Right atrium auricular region (tissue), 2 donors: ENCODE measurements around the gene ZKSCAN1. TPM values are rescaled to one million over a fixed set of nuclear protein-coding genes. Genes with fewer than 3 reads are reported as not detected.

ENCODE experiments used
- DNase-seq: peaks from one replicate; pipeline ENCODE4 v3.0.0-alpha.2; 2019; ENCODE audit warnings: low spot score
- H3K27ac ChIP-seq, 2 donors: fragments of 200-600 bp; sonication (generic); 1 replicate in 1 of 2; 2 replicates in 1 of 2; pipeline ENCODE4 v1.5.1; 2016 to 2019
- H3K27me3 ChIP-seq, 2 donors: fragments of 200-600 bp; sonication (generic); one replicate each; pipeline versions ENCODE4 v1.5.1 to v1.6.0; 2017 to 2019
- H3K36me3 ChIP-seq: fragments of 200-600 bp; sonication (generic); one replicate; pipeline ENCODE4 v1.5.1; 2016
- H3K4me1 ChIP-seq, 2 donors: fragments of 200-600 bp; sonication (generic); one replicate each; pipeline versions ENCODE4 v1.5.1 to v1.6.0; 2017 to 2019
- H3K4me3 ChIP-seq, 2 donors: fragments of 200-600 bp; sonication (generic); 1 replicate in 1 of 2; 2 replicates in 1 of 2; pipeline ENCODE4 v1.5.1; 2017 to 2019; ENCODE audit warnings: mild to moderate bottlenecking in 1 of 2, moderate library complexity in 1 of 2
- H3K9me3 ChIP-seq, 2 donors: fragments of 200-600 bp; sonication (generic); one replicate each; pipeline ENCODE4 v1.5.1; 2019
- CTCF ChIP-seq, 2 donors: fragments of 200-600 bp; sonication (generic); IDR thresholded peaks; one replicate each; pipeline ENCODE4 v1.5.1; 2019; ENCODE audit warnings: antibody characterized with exemption in 2 of 2
- total RNA-seq, 2 donors: library from RNA; depleted of rRNA; stranded (reverse); fragments of >200 nt; gene quantifications; one replicate each; pipeline ENCODE4 v1.1.0, GENCODE V29; 2016

Gene ZKSCAN1
- total RNA-seq, 2 donors from 2014 or later = 19.8 to 20.0 TPM

GRCh38 chr7:100027197-100027596, 11.8 kb downstream of the ZKSCAN1 start:
- no peaks in the 10 kb centered on the region for H3K9me3 ChIP-seq
- no peaks in the 10 kb centered on the region for H3K27me3 ChIP-seq
- H3K36me3 ChIP-seq = peaks cover 75% of the 10 kb centered on the region
- TF ChIP-seq CTCF (IDR thresholded peaks at IDR 0.05) = no peak
- no peak overlapping the region for H3K4me3 ChIP-seq
- no peak overlapping the region for H3K27ac ChIP-seq
- no peaks in the 10 kb centered on the region for H3K4me1 ChIP-seq
- DNase-seq = no peak

- no peak for TF ChIP-seq CTCF (IDR thresholded peaks at IDR 0.05)
- no peaks in the 10 kb centered on the region for H3K4me1 ChIP-seq
- no peak for DNase-seq
- no peaks in the 10 kb centered on the region for H3K9me3 ChIP-seq
- H3K27me3 ChIP-seq = no peaks in the 10 kb centered on the region
- no peak overlapping the region for H3K27ac ChIP-seq
- H3K36me3 ChIP-seq = peaks cover 78% of the 10 kb centered on the region
- H3K4me3 ChIP-seq = no peak overlapping the region
Observed at GRCh38 chr7:100029596-100029995, 14.2 kb downstream of the ZKSCAN1 start.

GRCh38 chr7:100033526-100033925, 18.1 kb downstream of the ZKSCAN1 start:
- H3K27me3 ChIP-seq = no peaks in the 10 kb centered on the region
- H3K36me3 ChIP-seq = peaks cover 63% of the 10 kb centered on the region
- H3K27ac ChIP-seq = no peak overlapping the region
- DNase-seq = no peak
- no peaks in the 10 kb centered on the region for H3K9me3 ChIP-seq
- TF ChIP-seq CTCF (IDR thresholded peaks at IDR 0.05) = no peak
- H3K4me3 ChIP-seq = no peak overlapping the region
- H3K4me1 ChIP-seq = no peaks in the 10 kb centered on the region

GRCh38 chr7:100034871-100035510, 19.6 kb downstream of the ZKSCAN1 start:
- no peaks in the 10 kb centered on the region for H3K9me3 ChIP-seq
- no peak for TF ChIP-seq CTCF (IDR thresholded peaks at IDR 0.05)
- no peaks in the 10 kb centered on the region for H3K4me1 ChIP-seq
- no peak for DNase-seq
- H3K27ac ChIP-seq = no peak overlapping the region
- H3K27me3 ChIP-seq = no peaks in the 10 kb centered on the region
- no peak overlapping the region for H3K4me3 ChIP-seq
- peaks cover 57% of the 10 kb centered on the region for H3K36me3 ChIP-seq

- H3K36me3 ChIP-seq = peaks cover 48% of the 10 kb centered on the region
- no peak overlapping the region for H3K4me3 ChIP-seq
- no peak for DNase-seq
- no peak for TF ChIP-seq CTCF (IDR thresholded peaks at IDR 0.05)
- no peaks in the 10 kb centered on the region for H3K27me3 ChIP-seq
- no peaks in the 10 kb centered on the region for H3K4me1 ChIP-seq
- H3K9me3 ChIP-seq = no peaks in the 10 kb centered on the region
- no peak overlapping the region for H3K27ac ChIP-seq
Observed at GRCh38 chr7:100035876-100036275, 20.5 kb downstream of the ZKSCAN1 start.

GRCh38 chr7:100038326-100038725, 22.9 kb downstream of the ZKSCAN1 start:
- Histone ChIP-seq H3K9me3 (no peaks in the 10 kb centered on the region), H3K4me3 (no peak overlapping the region), H3K36me3 (peaks cover 28% of the 10 kb centered on the region), H3K27me3 (no peaks in the 10 kb centered on the region), H3K27ac (no peak overlapping the region), H3K4me1 (no peaks in the 10 kb centered on the region)
- TF ChIP-seq CTCF (IDR thresholded peaks at IDR 0.05) = no peak
- DNase-seq = no peak
